Body of pancreas (tissue), 4 donors: ENCODE measurements around the gene SCAPER.

Experiments used
- POLR2A ChIP-seq, 3 donors: fragments of 450-650 bp; IDR thresholded peaks; one replicate each; pipeline ENCODE4 v1.6.1; 2016; ENCODE audit warnings: antibody characterized with exemption in 3 of 3, mild to moderate bottlenecking in 2 of 3
- TF ChIP-seq, protein P1 (sequence below), 7 experiments: fragments of 450-650 bp in 4 of 7; fragments of 200-600 bp in 3 of 7; sonication (generic) in 3 of 7; IDR thresholded peaks; one replicate each; pipeline ENCODE4 v1.5.1; 2016 to 2019; ENCODE audit warnings: antibody characterized with exemption in 7 of 7

DNA sequence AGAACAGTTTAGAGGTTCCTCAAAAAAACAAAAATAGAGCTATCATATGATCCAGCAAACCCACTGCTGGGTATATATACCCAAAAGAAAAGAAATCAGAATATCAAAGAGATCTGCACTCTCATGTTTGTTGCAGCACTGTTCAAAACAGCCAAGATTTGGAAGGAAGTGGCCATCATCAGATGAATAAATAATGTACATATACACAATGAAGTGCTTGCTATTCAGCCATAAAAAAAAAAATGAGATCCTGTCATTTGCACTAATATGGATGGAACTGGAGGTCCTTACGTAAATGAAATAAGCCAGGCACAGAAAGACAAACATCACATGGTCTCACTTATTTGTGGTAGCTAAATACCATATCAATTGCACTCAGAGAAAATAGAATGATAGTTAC lies 58.4 kb downstream of the SCAPER start:
- TF ChIP-seq, protein P1, sequence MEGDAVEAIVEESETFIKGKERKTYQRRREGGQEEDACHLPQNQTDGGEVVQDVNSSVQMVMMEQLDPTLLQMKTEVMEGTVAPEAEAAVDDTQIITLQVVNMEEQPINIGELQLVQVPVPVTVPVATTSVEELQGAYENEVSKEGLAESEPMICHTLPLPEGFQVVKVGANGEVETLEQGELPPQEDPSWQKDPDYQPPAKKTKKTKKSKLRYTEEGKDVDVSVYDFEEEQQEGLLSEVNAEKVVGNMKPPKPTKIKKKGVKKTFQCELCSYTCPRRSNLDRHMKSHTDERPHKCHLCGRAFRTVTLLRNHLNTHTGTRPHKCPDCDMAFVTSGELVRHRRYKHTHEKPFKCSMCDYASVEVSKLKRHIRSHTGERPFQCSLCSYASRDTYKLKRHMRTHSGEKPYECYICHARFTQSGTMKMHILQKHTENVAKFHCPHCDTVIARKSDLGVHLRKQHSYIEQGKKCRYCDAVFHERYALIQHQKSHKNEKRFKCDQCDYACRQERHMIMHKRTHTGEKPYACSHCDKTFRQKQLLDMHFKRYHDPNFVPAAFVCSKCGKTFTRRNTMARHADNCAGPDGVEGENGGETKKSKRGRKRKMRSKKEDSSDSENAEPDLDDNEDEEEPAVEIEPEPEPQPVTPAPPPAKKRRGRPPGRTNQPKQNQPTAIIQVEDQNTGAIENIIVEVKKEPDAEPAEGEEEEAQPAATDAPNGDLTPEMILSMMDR (IDR thresholded peaks at IDR 0.05) = no peak
- no peak for TF ChIP-seq POLR2A (IDR thresholded peaks at IDR 0.05)
